BLaER1 treated with 17β-estradiol and CSF1 and Interleukin-3, amounts not matched to agents 10 nM and 100 nM (cell line): ENCODE results near the gene PHOSPHO2.

Source experiments
- H3K27ac ChIP-seq, 11 experiments: shearing (Covaris generic); formaldehyde crosslinking; 2 replicates each; pipeline ENCODE4 v1.8.1; 2022
- H3K27me3 ChIP-seq, 11 experiments: shearing (Covaris generic); formaldehyde crosslinking; 2 replicates each; pipeline ENCODE4 v1.8.1; 2022
- H3K36me3 ChIP-seq, 11 experiments: shearing (Covaris generic); formaldehyde crosslinking; 2 replicates each; pipeline ENCODE4 v1.8.1; 2022
- H3K4me1 ChIP-seq, 10 experiments: shearing (Covaris generic); formaldehyde crosslinking; 2 replicates each; pipeline ENCODE4 v1.8.1; 2022
- H3K4me2 ChIP-seq, 11 experiments: shearing (Covaris generic); formaldehyde crosslinking; 2 replicates each; pipeline ENCODE4 v1.8.1; 2022
- H3K4me3 ChIP-seq, 10 experiments: shearing (Covaris generic); formaldehyde crosslinking; 2 replicates each; pipeline ENCODE4 v1.8.1; 2022
- H3K9ac ChIP-seq, 11 experiments: shearing (Covaris generic); formaldehyde crosslinking; 2 replicates each; pipeline ENCODE4 v1.8.1; 2022
- H3K9me3 ChIP-seq, 11 experiments: shearing (Covaris generic); formaldehyde crosslinking; replicated peaks in 1 of 11; 2 replicates each; pipeline ENCODE4 v1.8.1; 2022
- H4K20me1 ChIP-seq, 11 experiments: shearing (Covaris generic); formaldehyde crosslinking; 2 replicates each; pipeline ENCODE4 v1.8.1; 2022
- Cebpa-rat ChIP-seq, 11 experiments: shearing (Covaris generic); IDR thresholded peaks; 2 replicates each; pipeline ENCODE4 v1.8.1; 2022

The PHOSPHO2 gene

DNA sequence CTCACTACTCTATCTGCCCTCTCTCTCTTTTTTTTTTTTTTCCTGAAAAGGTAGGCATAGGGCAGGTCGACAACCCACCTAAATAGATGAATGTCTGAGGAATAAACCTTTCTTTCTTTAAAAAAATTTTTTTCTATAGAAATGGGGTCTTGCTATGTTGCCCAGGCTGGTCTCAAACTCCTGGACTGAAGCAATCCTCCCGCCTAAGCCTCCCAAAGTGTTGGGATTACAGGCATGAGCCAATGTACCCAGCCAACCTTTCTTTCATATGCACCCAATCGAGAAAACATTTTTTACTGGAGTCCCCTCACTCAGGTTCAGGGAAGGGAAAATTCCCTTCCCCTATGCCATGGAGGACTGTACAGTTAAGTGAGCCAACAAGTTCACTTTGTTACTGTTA, 31.0 kb upstream of the PHOSPHO2 start:
- Histone ChIP-seq H3K9me3 (no peaks in the 10 kb centered on the region), H3K4me3 (no peak overlapping the region), H3K4me2 (no peak overlapping the region), H3K4me1 (peaks cover 20 to 30% (median 23%) of the 10 kb centered on the region in 10 experiments), H3K36me3 (no peaks in the 10 kb centered on the region), H3K9ac (no peak overlapping the region), H3K27ac (no peak overlapping the region), H3K27me3 (no peaks in the 10 kb centered on the region), H4K20me1 (no peaks in the 10 kb centered on the region)
- no peak for TF ChIP-seq Cebpa-rat (IDR thresholded peaks at IDR 0.05)

GRCh38 chr2:169664600-169664977, 29.7 kb upstream of the PHOSPHO2 start:
- peaks cover 10 to 19% (median 13%) of the 10 kb centered on the region in 10 experiments for H3K4me1 ChIP-seq
- H3K9me3 ChIP-seq = no peaks in the 10 kb centered on the region
- no peak overlapping the region for H3K4me3 ChIP-seq
- H3K27me3 ChIP-seq = no peaks in the 10 kb centered on the region
- H3K36me3 ChIP-seq = no peaks in the 10 kb centered on the region
- H3K27ac ChIP-seq = no peak overlapping the region
- no peaks in the 10 kb centered on the region for H4K20me1 ChIP-seq
- no peak for TF ChIP-seq Cebpa-rat (IDR thresholded peaks at IDR 0.05)
- H3K4me2 ChIP-seq = peak overlapping the region in 1 of 11 experiments; percentile 34; a peak in 2 of 22 replicates
- no peak overlapping the region for H3K9ac ChIP-seq

DNA sequence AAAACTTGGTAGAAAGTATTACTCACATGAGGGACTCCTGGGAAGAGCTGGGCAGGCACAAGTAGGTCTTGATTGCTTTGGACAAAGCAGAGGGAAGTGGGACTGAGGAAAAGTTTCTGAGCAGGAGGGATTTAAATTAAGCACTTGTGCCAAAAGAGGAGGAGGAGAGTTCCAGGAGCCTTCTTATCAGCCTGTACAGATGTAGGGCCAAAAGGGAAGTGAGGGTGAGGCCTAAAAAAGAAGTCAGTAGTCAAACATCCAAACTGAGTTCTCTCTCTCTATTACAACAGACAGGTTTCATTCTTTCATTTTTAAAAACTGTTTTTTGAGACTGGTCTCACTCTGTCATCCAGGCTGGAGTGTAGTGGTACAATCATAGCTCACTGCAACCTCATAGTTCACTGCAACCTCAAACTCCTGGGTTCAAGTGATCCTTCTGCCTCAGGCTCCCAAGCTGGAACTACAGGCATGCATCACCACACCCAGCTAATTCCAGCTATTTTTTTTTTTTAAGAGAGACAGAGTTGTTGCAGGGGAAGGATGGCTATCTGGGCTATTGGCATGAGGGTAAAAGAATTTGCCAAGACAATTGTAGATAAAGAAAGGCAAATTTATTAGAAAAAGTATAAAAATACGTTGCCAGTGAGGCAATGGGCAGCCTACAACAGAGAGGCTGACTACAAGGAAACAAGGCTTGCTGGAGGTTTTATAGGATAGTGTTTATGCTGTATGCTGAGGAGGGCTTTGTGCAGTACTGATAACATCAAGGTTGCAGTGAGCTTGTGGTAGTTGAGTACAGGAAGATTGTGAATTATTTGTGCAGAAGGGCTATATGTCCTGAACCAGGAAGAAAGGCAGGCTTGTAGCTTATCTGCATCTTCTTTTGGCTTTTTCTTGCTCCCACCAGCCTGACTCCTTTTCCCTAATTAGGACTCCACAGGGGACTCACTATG, 29.0 kb upstream of the PHOSPHO2 start:
- no peaks in the 10 kb centered on the region for H3K27me3 ChIP-seq
- no peak for TF ChIP-seq Cebpa-rat (IDR thresholded peaks at IDR 0.05)
- peak overlapping the region in 1 of 11 experiments; percentile 34; a peak in 3 of 22 replicates for H3K4me2 ChIP-seq
- no peaks in the 10 kb centered on the region for H3K9me3 ChIP-seq
- peaks cover 10 to 17% (median 12%) of the 10 kb centered on the region in 10 experiments for H3K4me1 ChIP-seq
- no peak overlapping the region for H3K27ac ChIP-seq
- no peaks in the 10 kb centered on the region for H4K20me1 ChIP-seq
- no peaks in the 10 kb centered on the region for H3K36me3 ChIP-seq
- no peak overlapping the region for H3K9ac ChIP-seq
- H3K4me3 ChIP-seq = no peak overlapping the region

- Histone ChIP-seq H3K27me3 (no peaks in the 10 kb centered on the region), H4K20me1 (no peaks in the 10 kb centered on the region), H3K36me3 (no peaks in the 10 kb centered on the region), H3K27ac (no peak overlapping the region), H3K9ac (no peak overlapping the region), H3K9me3 (no peaks in the 10 kb centered on the region), H3K4me1 (peaks cover 0 to 11% (median 0%) of the 10 kb centered on the region in 10 experiments; a peak in 5 of 20 replicates), H3K4me2 (no peak overlapping the region), H3K4me3 (no peak overlapping the region)
- no peak for TF ChIP-seq Cebpa-rat (IDR thresholded peaks at IDR 0.05)
Measured at GRCh38 chr2:169667583-169667982, 26.7 kb upstream of the PHOSPHO2 start.

- Histone ChIP-seq H3K27ac (no peak overlapping the region), H3K4me2 (no peak overlapping the region), H4K20me1 (no peaks in the 10 kb centered on the region), H3K9ac (no peak overlapping the region), H3K4me3 (no peak overlapping the region), H3K36me3 (no peaks in the 10 kb centered on the region), H3K27me3 (no peaks in the 10 kb centered on the region), H3K9me3 (no peaks in the 10 kb centered on the region), H3K4me1 (peaks cover 0 to 4% (median 0%) of the 10 kb centered on the region in 10 experiments; a peak in 5 of 20 replicates)
- TF ChIP-seq Cebpa-rat (IDR thresholded peaks at IDR 0.05) = no peak
Measured at GRCh38 chr2:169670215-169670651, 24.0 kb upstream of the PHOSPHO2 start.

- no peak overlapping the region for H3K4me2 ChIP-seq
- H4K20me1 ChIP-seq = no peaks in the 10 kb centered on the region
- H3K4me1 ChIP-seq = no peaks in the 10 kb centered on the region
- TF ChIP-seq Cebpa-rat (IDR thresholded peaks at IDR 0.05) = no peak
- H3K4me3 ChIP-seq = no peak overlapping the region
- no peak overlapping the region for H3K27ac ChIP-seq
- no peaks in the 10 kb centered on the region for H3K9me3 ChIP-seq
- no peaks in the 10 kb centered on the region for H3K36me3 ChIP-seq
- no peak overlapping the region for H3K9ac ChIP-seq
- no peaks in the 10 kb centered on the region for H3K27me3 ChIP-seq
Measured at GRCh38 chr2:169670937-169671336, 23.3 kb upstream of the PHOSPHO2 start.

DNA sequence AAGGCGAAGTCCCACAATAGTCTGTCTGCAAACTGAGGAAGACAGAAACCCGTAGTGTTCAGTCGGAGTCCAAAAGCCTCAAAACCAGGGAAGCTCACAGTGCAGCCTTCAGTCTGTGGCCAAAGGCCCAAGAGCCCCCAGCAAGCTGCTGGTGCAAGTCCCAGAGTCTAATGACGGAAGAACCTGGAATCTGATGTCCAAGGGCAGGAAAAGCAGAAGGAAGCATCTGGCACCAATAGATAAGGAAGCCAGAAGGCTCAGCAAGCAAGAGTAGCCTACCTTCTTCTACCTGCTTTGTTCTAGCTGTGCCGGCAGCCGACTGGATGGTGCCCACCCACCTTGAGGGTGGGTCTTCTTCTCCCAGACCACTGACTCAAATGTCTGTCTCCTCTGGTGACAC, 21.9 kb upstream of the PHOSPHO2 start:
- no peak for TF ChIP-seq Cebpa-rat (IDR thresholded peaks at IDR 0.05)
- Histone ChIP-seq H3K9ac (no peak overlapping the region), H3K4me1 (no peaks in the 10 kb centered on the region), H3K36me3 (no peaks in the 10 kb centered on the region), H3K27me3 (no peaks in the 10 kb centered on the region), H3K4me3 (no peak overlapping the region), H3K27ac (no peak overlapping the region), H3K4me2 (no peak overlapping the region), H3K9me3 (no peaks in the 10 kb centered on the region), H4K20me1 (no peaks in the 10 kb centered on the region)

DNA sequence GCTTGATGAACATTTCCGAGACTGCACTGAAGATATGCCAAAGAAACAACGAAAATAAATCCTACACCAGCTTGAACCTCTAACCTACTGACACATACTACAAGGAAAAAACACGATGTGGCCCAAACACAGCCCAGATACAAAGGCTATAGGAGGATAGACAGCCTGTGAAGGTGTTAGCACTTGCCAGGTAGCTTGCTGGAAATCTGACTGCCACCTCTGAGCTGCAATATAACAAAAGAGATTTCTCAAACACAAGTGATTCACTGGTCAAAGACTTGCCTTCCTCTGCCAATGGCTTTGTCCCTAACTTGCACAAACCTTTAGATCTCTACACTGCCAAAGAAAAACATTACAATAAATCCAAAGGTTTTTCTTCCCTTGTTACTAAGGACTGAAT, 21.2 kb upstream of the PHOSPHO2 start:
- Histone ChIP-seq H3K4me3 (no peak overlapping the region), H3K27ac (no peak overlapping the region), H3K9me3 (no peaks in the 10 kb centered on the region), H3K4me1 (no peaks in the 10 kb centered on the region), H3K36me3 (no peaks in the 10 kb centered on the region), H3K27me3 (no peaks in the 10 kb centered on the region), H4K20me1 (no peaks in the 10 kb centered on the region), H3K9ac (no peak overlapping the region), H3K4me2 (no peak overlapping the region)
- no peak for TF ChIP-seq Cebpa-rat (IDR thresholded peaks at IDR 0.05)

DNA sequence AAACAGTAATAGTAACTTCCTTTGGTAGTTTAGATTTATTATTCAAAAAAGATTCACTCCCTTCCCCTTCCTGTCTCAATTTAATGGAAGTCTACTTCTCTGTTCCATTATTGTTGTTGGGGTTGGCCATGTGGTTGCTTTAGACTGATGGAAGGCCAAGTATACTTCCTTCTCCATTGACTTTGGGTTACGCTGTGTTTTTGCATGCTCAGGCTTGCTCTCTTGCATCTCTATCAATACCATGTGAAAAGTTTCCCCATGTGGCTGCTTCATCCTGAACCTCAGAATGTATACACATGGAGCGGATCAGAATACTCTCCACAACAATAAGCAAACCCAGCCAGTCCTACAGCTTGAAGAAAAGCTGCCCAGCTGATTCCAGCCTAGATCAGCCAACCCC, 20.3 kb upstream of the PHOSPHO2 start:
- H3K27me3 ChIP-seq = no peaks in the 10 kb centered on the region
- H3K4me1 ChIP-seq = no peaks in the 10 kb centered on the region

DNA sequence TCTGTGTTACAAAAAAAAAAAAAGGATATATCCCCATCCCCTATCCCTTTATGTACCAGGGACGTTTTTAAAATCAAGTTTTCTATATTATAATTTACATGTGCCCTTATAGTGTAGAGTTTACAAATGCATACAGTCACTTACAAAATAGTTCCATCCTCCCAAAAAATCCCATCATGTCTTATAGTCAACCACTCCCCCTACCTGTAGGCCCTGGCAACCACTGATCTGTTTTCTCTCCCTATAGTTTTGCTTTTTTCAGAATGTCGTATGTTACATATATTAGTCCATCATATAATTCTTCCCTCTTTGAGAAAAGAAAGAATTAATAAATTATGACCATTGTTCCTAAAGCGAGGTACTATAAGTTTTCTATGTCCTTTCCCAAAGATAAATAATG, 17.9 kb upstream of the PHOSPHO2 start:
- Histone ChIP-seq H3K27ac (no peak overlapping the region), H3K27me3 (no peaks in the 10 kb centered on the region), H3K9me3 (peaks cover 0 to 5% (median 0%) of the 10 kb centered on the region in 11 experiments; a peak in 2 of 22 replicates), H3K36me3 (no peaks in the 10 kb centered on the region), H3K4me2 (no peak overlapping the region), H3K4me1 (no peaks in the 10 kb centered on the region), H3K9ac (no peak overlapping the region), H4K20me1 (no peaks in the 10 kb centered on the region), H3K4me3 (no peak overlapping the region)
- TF ChIP-seq Cebpa-rat (IDR thresholded peaks at IDR 0.05) = no peak

More for the DNA sequence above, 20.3 kb upstream of the PHOSPHO2 start:
- Histone ChIP-seq H3K4me2 (no peak overlapping the region), H3K4me3 (no peak overlapping the region), H3K36me3 (no peaks in the 10 kb centered on the region), H3K9ac (no peak overlapping the region), H3K9me3 (no peaks in the 10 kb centered on the region), H4K20me1 (no peaks in the 10 kb centered on the region), H3K27ac (no peak overlapping the region)
- no peak for TF ChIP-seq Cebpa-rat (IDR thresholded peaks at IDR 0.05)
